HepG2 (cell line): Measurements from ENCODE around the gene CCDC191. TPM values are rescaled to one million over a fixed set of nuclear protein-coding genes. Genes with fewer than 3 reads are reported as not detected.

Source experiments
- polyA plus RNA-seq, 8 experiments: library from polyadenylated mRNA; depleted of rRNA in 3 of 8; stranded (reverse) in 7 of 8; unstranded in 1 of 8; fragments of >200 nt; fragmentation: Illumina TruSeq in 4 of 8; extraction: Trizol in 4 of 8; gene quantifications; 2 replicates each; pipeline versions ENCODE4 v1.2.1 to v1.2.3, GENCODE V29; 2011 to 2016; ENCODE audit warnings: low read depth in 4 of 8, missing spikeins in 1 of 8, mixed read lengths in 1 of 8; ENCODE audit not compliant: insufficient read depth in 1 of 8
- total RNA-seq, 5 experiments: library from RNA; depleted of rRNA; stranded (reverse); fragments of >200 nt; fragmentation: Illumina TruSeq; extraction: Trizol; gene quantifications; 2 replicates each; pipeline ENCODE4 v1.2.3, GENCODE V29; 2016; ENCODE audit warnings: low read depth in 1 of 5

Gene CCDC191
- total and polyA plus RNA-seq, 2 of the 13 experiments (the other 11 are each of a cell fraction or from before 2014, with no cell fraction given), result 0.91 to 1.4 TPM

Other genes starting within 250 kb of the CCDC191 start
- gene GRAMD1C, start 217.7 kb downstream of the CCDC191 start, total RNA-seq (2016; rRNA removed; fragmentation: Illumina TruSeq; extraction: Trizol), result not detected in 2 replicates
- gene GRAMD1C, start 217.7 kb downstream of the CCDC191 start, polyA plus RNA-seq (2011; rRNA removed), result 0.45 and 1.0 TPM in 2 replicates
- 7.8 and 8.8 TPM in 2 replicates for gene ZDHHC23, start 108.5 kb downstream of the CCDC191 start, total RNA-seq (2016; rRNA removed; fragmentation: Illumina TruSeq; extraction: Trizol)
- gene ZDHHC23, start 108.5 kb downstream of the CCDC191 start, polyA plus RNA-seq (2011; rRNA removed), result 1.4 and 1.6 TPM in 2 replicates
- 33.4 and 38.0 TPM in 2 replicates for gene QTRT2, start 211 bp upstream of the CCDC191 start, total RNA-seq (2016; rRNA removed; fragmentation: Illumina TruSeq; extraction: Trizol)
- 6.6 and 7.1 TPM in 2 replicates for gene QTRT2, start 211 bp upstream of the CCDC191 start, polyA plus RNA-seq (2011; rRNA removed)
- gene DRD3, start 122.5 kb upstream of the CCDC191 start, total RNA-seq (2016; rRNA removed; fragmentation: Illumina TruSeq; extraction: Trizol), result not detected in 2 replicates
- gene DRD3, start 122.5 kb upstream of the CCDC191 start, polyA plus RNA-seq (2011; rRNA removed), result not detected in 2 replicates
- gene ZNF80, start 181.1 kb upstream of the CCDC191 start, total RNA-seq (2016; rRNA removed; fragmentation: Illumina TruSeq; extraction: Trizol), result not detected in 2 replicates
- gene ZNF80, start 181.1 kb upstream of the CCDC191 start, polyA plus RNA-seq (2011; rRNA removed), result 0.03 TPM in 1 of 2 replicates, not detected in the other
- gene TIGIT, start 237.5 kb upstream of the CCDC191 start, total RNA-seq (2016; rRNA removed; fragmentation: Illumina TruSeq; extraction: Trizol), result not detected in 2 replicates
- not detected in 2 replicates for gene TIGIT, start 237.5 kb upstream of the CCDC191 start, polyA plus RNA-seq (2011; rRNA removed)